Measurements from ENCODE around the gene CCL4. TPM values are rescaled to one million over a fixed set of nuclear protein-coding genes. Genes with fewer than 3 reads are reported as not detected.

Gene CCL4
- total RNA-seq, 1 donor from 2014 or later: 11.9 TPM

GRCh38 chr17:36128411-36128978, 24.9 kb downstream of the CCL4 start:
- Histone ChIP-seq H3K27ac (no peak overlapping the region), H3K4me3 (no peak overlapping the region), H3K36me3 (no peaks in the 10 kb centered on the region), H3K27me3 (ENCODE audit: low read depth) (no peaks in the 10 kb centered on the region), H3K9me3 (peaks cover 9% of the 10 kb centered on the region), H3K4me1 (no peaks in the 10 kb centered on the region)
- ATAC-seq (no peak), DNase-seq (no peak)
- intact Hi-C loops (cut with DNase I): no loop called here
- TF ChIP-seq CTCF (IDR thresholded peaks at IDR 0.05): no peak

- intact Hi-C loops (cut with DNase I): no loop called here
- no peak for DNase-seq
- no peaks in the 10 kb centered on the region for H3K4me1 ChIP-seq
- H3K27me3 ChIP-seq (ENCODE audit: low read depth): no peaks in the 10 kb centered on the region
- no peak for TF ChIP-seq CTCF (IDR thresholded peaks at IDR 0.05)
- no peak for ATAC-seq
- H3K9me3 ChIP-seq: peaks cover 9% of the 10 kb centered on the region
- H3K4me3 ChIP-seq: no peak overlapping the region
- H3K36me3 ChIP-seq: no peaks in the 10 kb centered on the region
- no peak overlapping the region for H3K27ac ChIP-seq
These were observed 26.0 kb downstream of the CCL4 start for GRCh38 chr17:36129616-36130015.

GRCh38 chr17:36130346-36130745, 26.7 kb downstream of the CCL4 start:
- H3K36me3 ChIP-seq: no peaks in the 10 kb centered on the region
- DNase-seq: no peak
- no peak for ATAC-seq
- H3K27ac ChIP-seq: no peak overlapping the region
- peaks cover 7% of the 10 kb centered on the region for H3K9me3 ChIP-seq
- no peak for TF ChIP-seq CTCF (IDR thresholded peaks at IDR 0.05)
- H3K4me1 ChIP-seq: no peaks in the 10 kb centered on the region
- H3K27me3 ChIP-seq (ENCODE audit: low read depth): no peaks in the 10 kb centered on the region
- intact Hi-C loops (cut with DNase I): no loop called here
- no peak overlapping the region for H3K4me3 ChIP-seq

GRCh38 chr17:36131421-36131820, 27.8 kb downstream of the CCL4 start:
- H3K27me3 ChIP-seq (ENCODE audit: low read depth): no peaks in the 10 kb centered on the region

GRCh38 chr17:36131931-36132330, 28.3 kb downstream of the CCL4 start:
- Histone ChIP-seq H3K4me3 (no peak overlapping the region), H3K9me3 (no peaks in the 10 kb centered on the region), H3K36me3 (no peaks in the 10 kb centered on the region), H3K4me1 (no peaks in the 10 kb centered on the region), H3K27me3 (ENCODE audit: low read depth) (no peaks in the 10 kb centered on the region), H3K27ac (no peak overlapping the region)
- intact Hi-C loops (cut with DNase I): no loop called here
- no peak for TF ChIP-seq CTCF (IDR thresholded peaks at IDR 0.05)
- DNase-seq: no peak
- no peak for ATAC-seq

More at GRCh38 chr17:36131421-36131820, 27.8 kb downstream of the CCL4 start:
- Histone ChIP-seq H3K4me1 (no peaks in the 10 kb centered on the region), H3K4me3 (no peak overlapping the region), H3K27ac (no peak overlapping the region), H3K9me3 (no peaks in the 10 kb centered on the region), H3K36me3 (no peaks in the 10 kb centered on the region)
- peak in 1 of 2 donors; percentile 51 for ATAC-seq
- intact Hi-C loops (cut with DNase I): no loop called here
- DNase-seq: no peak
- no peak for TF ChIP-seq CTCF (IDR thresholded peaks at IDR 0.05)

Measured in lower lobe of right lung (tissue), 2 donors.